ENCODE data around the gene UBE2J1.

- TF ChIP-seq EZH2 (IDR thresholded peaks at IDR 0.05; ENCODE audit: low read depth) (no peak), CTCF (conservative IDR thresholded peaks at IDR 0.05) (no peak)
These were observed 748 bp downstream of the UBE2J1 start for GRCh38 chr6:89351671-89352277.

Measured in PC-9 (cell line).